Esophagus mucosa (tissue), 1 donor: Measurements from ENCODE around the gene CCM2L. TPM values are rescaled to one million over a fixed set of nuclear protein-coding genes. Genes with fewer than 3 reads are reported as not detected.

ENCODE experiments used
- ATAC-seq: fragments of 200-7000 bp; cut with Tn5 transposase; one replicate; pipeline ENCODE4 v1.9.1; 2020
- total RNA-seq: library from RNA; stranded (reverse); gene quantifications from one replicate; pipeline ENCODE4 v1.2.4, GENCODE V29; 2023
- donor health status: DM: yes; HTN: yes; CAD: no.

The CCM2L gene
- total RNA-seq, 1 donor from 2014 or later: 1.2 TPM

GRCh38 chr20:32062776-32063170 lies 52.5 kb downstream of the CCM2L start:
- ATAC-seq: peak; percentile 37

GRCh38 chr20:32063695-32064094 lies 53.5 kb downstream of the CCM2L start:
- ATAC-seq: no peak

GRCh38 chr20:32064667-32065066 lies 54.4 kb downstream of the CCM2L start:
- no peak for ATAC-seq

- ATAC-seq: no peak
These were observed 57.1 kb downstream of the CCM2L start for GRCh38 chr20:32067234-32067821.

- ATAC-seq: no peak
These were observed 57.9 kb downstream of the CCM2L start for GRCh38 chr20:32068174-32068573.

- no peak for ATAC-seq
These were observed 59.5 kb downstream of the CCM2L start for GRCh38 chr20:32069711-32070110.

GRCh38 chr20:32070282-32070681 lies 60.0 kb downstream of the CCM2L start:
- ATAC-seq: no peak

- ATAC-seq: no peak
These were observed 60.5 kb downstream of the CCM2L start for GRCh38 chr20:32070690-32071213.

- ATAC-seq: no peak
These were observed 61.3 kb downstream of the CCM2L start for GRCh38 chr20:32071395-32072167.

GRCh38 chr20:32072168-32072750 lies 62.0 kb downstream of the CCM2L start:
- peak; percentile 71 for ATAC-seq

GRCh38 chr20:32075534-32075933 lies 65.3 kb downstream of the CCM2L start:
- ATAC-seq: no peak

GRCh38 chr20:32077190-32077589 lies 67.0 kb downstream of the CCM2L start:
- no peak for ATAC-seq

- ATAC-seq: no peak
These were observed 68.1 kb downstream of the CCM2L start for GRCh38 chr20:32078322-32078721.

- no peak for ATAC-seq
These were observed 68.6 kb downstream of the CCM2L start for GRCh38 chr20:32078791-32079190.

- ATAC-seq: no peak
These were observed 69.4 kb downstream of the CCM2L start for GRCh38 chr20:32079655-32080109.

- no peak for ATAC-seq
These were observed 70.5 kb downstream of the CCM2L start for GRCh38 chr20:32080783-32081182.

Other genes starting within 250 kb of the CCM2L start
- 0.12 TPM for gene MYLK2, start 191.1 kb upstream of the CCM2L start, total RNA-seq
- 0.40 TPM for gene FOXS1, start 164.8 kb upstream of the CCM2L start, total RNA-seq
- 0.64 TPM for gene DUSP15, start 139.9 kb upstream of the CCM2L start, total RNA-seq
- gene TTLL9, start 139.8 kb upstream of the CCM2L start, total RNA-seq: 0.16 TPM
- 12.2 TPM for gene PDRG1, start 58.4 kb upstream of the CCM2L start, total RNA-seq
- not detected for gene XKR7, start 42.3 kb upstream of the CCM2L start, total RNA-seq
- gene HCK, start 41.8 kb downstream of the CCM2L start, total RNA-seq: 2.9 TPM
- gene TM9SF4, start 99.3 kb downstream of the CCM2L start, total RNA-seq: 42.4 TPM
- gene PLAGL2, start 197.3 kb downstream of the CCM2L start, total RNA-seq: 11.0 TPM
- 18.3 TPM for gene POFUT1, start 197.4 kb downstream of the CCM2L start, total RNA-seq